Measurements from ENCODE around the gene PSMA6. TPM values are rescaled to one million over a fixed set of nuclear protein-coding genes. Genes with fewer than 3 reads are reported as not detected.
A peak's percentile ranks its signal among the peaks of the same experiment; 100 is the strongest.

The PSMA6 gene
- total and polyA plus RNA-seq, 2 of the 13 experiments (the other 11 are each of a cell fraction or from before 2014, with no cell fraction given), result 525 to 1,109 TPM

GRCh38 chr14:35347323-35348043, 55.3 kb downstream of the PSMA6 start (continued):
- TF ChIP-seq ZNF724P (CRISPR knock-in tag; IDR thresholded peaks at IDR 0.05; ENCODE audit: borderline replicate concordance), result no peak; the same call in 1 of the 2 replicates
- no peak for TF ChIP-seq ISX (CRISPR knock-in tag; conservative IDR thresholded peaks at IDR 0.05)
- TF ChIP-seq ZNF550 (CRISPR knock-in tag; IDR thresholded peaks at IDR 0.05; ENCODE audit: borderline replicate concordance), result no peak
- TF ChIP-seq, protein P1, sequence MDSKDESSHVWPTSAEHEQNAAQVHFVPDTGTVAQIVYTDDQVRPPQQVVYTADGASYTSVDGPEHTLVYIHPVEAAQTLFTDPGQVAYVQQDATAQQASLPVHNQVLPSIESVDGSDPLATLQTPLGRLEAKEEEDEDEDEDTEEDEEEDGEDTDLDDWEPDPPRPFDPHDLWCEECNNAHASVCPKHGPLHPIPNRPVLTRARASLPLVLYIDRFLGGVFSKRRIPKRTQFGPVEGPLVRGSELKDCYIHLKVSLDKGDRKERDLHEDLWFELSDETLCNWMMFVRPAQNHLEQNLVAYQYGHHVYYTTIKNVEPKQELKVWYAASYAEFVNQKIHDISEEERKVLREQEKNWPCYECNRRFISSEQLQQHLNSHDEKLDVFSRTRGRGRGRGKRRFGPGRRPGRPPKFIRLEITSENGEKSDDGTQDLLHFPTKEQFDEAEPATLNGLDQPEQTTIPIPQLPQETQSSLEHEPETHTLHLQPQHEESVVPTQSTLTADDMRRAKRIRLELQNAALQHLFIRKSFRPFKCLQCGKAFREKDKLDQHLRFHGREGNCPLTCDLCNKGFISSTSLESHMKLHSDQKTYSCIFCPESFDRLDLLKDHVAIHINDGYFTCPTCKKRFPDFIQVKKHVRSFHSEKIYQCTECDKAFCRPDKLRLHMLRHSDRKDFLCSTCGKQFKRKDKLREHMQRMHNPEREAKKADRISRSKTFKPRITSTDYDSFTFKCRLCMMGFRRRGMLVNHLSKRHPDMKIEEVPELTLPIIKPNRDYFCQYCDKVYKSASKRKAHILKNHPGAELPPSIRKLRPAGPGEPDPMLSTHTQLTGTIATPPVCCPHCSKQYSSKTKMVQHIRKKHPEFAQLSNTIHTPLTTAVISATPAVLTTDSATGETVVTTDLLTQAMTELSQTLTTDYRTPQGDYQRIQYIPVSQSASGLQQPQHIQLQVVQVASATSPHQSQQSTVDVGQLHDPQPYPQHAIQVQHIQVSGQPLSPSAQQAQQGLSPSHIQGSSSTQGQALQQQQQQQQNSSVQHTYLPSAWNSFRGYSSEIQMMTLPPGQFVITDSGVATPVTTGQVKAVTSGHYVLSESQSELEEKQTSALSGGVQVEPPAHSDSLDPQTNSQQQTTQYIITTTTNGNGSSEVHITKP (CRISPR knock-in tag; IDR thresholded peaks at IDR 0.05; ENCODE audit: low read depth), result peak; percentile 93
- TF ChIP-seq, protein P2, sequence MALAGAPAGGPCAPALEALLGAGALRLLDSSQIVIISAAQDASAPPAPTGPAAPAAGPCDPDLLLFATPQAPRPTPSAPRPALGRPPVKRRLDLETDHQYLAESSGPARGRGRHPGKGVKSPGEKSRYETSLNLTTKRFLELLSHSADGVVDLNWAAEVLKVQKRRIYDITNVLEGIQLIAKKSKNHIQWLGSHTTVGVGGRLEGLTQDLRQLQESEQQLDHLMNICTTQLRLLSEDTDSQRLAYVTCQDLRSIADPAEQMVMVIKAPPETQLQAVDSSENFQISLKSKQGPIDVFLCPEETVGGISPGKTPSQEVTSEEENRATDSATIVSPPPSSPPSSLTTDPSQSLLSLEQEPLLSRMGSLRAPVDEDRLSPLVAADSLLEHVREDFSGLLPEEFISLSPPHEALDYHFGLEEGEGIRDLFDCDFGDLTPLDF (CRISPR knock-in tag; IDR thresholded peaks at IDR 0.05), result no peak
- TF ChIP-seq CBFB (CRISPR knock-in tag; IDR thresholded peaks at IDR 0.05), result peak; percentile 92
- TF ChIP-seq SALL2 (CRISPR knock-in tag; IDR thresholded peaks at IDR 0.05), result peak; percentile 99
- TF ChIP-seq ATF7 (IDR thresholded peaks at IDR 0.05), result no peak
- peak; percentile 97 for TF ChIP-seq ATF7 (CRISPR knock-in tag; IDR thresholded peaks at IDR 0.05)
- TF ChIP-seq, protein P3, sequence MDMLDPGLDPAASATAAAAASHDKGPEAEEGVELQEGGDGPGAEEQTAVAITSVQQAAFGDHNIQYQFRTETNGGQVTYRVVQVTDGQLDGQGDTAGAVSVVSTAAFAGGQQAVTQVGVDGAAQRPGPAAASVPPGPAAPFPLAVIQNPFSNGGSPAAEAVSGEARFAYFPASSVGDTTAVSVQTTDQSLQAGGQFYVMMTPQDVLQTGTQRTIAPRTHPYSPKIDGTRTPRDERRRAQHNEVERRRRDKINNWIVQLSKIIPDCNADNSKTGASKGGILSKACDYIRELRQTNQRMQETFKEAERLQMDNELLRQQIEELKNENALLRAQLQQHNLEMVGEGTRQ (IDR thresholded peaks at IDR 0.05; ENCODE audit: low read depth, low read length), result peak; percentile 26; the same call in 1 of the 2 replicates
- TF ChIP-seq, protein P3 (CRISPR knock-in tag; IDR thresholded peaks at IDR 0.05; ENCODE audit: borderline replicate concordance), result no peak
- TF ChIP-seq MEIS1 (CRISPR knock-in tag; IDR thresholded peaks at IDR 0.05; ENCODE audit: borderline replicate concordance), result peak; percentile 99
- TF ChIP-seq ZNF143 (CRISPR knock-in tag; IDR thresholded peaks at IDR 0.05), result peak; percentile 74
- TF ChIP-seq NFIC (IDR thresholded peaks at IDR 0.05; ENCODE audit: low read length), result no peak
- peak; percentile 95 for TF ChIP-seq ZNF205 (CRISPR knock-in tag; IDR thresholded peaks at IDR 0.05)
- TF ChIP-seq ZFY (CRISPR knock-in tag; IDR thresholded peaks at IDR 0.05), result peak; percentile 60; the same call in 1 of the 2 replicates
- 0 out of 2 replicates have a peak, but pooled peaks have one; percentile 88 for TF ChIP-seq RARG (CRISPR knock-in tag; IDR thresholded peaks at IDR 0.05; ENCODE audit: low read depth)
- peak; percentile 98; the same call in 1 of the 2 replicates for TF ChIP-seq PAX8 (CRISPR knock-in tag; IDR thresholded peaks at IDR 0.05; ENCODE audit: borderline replicate concordance)
- TF ChIP-seq ZNF713 (CRISPR knock-in tag; IDR thresholded peaks at IDR 0.05), result peak; percentile 98
- peak; percentile 43; the same call in 1 of the 2 replicates for TF ChIP-seq ZNF3 (CRISPR knock-in tag; IDR thresholded peaks at IDR 0.05)
- TF ChIP-seq SOX13 (IDR thresholded peaks at IDR 0.05), result peak; percentile 87
- peak in 1 of 2 experiments; percentile 93; a peak in 2 of 4 replicates for TF ChIP-seq SOX13 (CRISPR knock-in tag; conservative IDR thresholded peaks at IDR 0.05 in 1 of 2, IDR thresholded peaks at IDR 0.05 in 1 of 2)
- peak; percentile 73; the same call in 1 of the 2 replicates for TF ChIP-seq KDM4B (CRISPR knock-in tag; IDR thresholded peaks at IDR 0.05)
- TF ChIP-seq ZNF775 (CRISPR knock-in tag; IDR thresholded peaks at IDR 0.05; ENCODE audit: borderline replicate concordance), result 0 out of 2 replicates have a peak, but pooled peaks have one; percentile 86
- TF ChIP-seq HNRNPUL1 (IDR thresholded peaks at IDR 0.05; ENCODE audit: low read depth, low read length), result no peak
